CD4-positive, alpha-beta T cell (primary cell): ENCODE data around the gene FOXC2. TPM values are rescaled to one million over a fixed set of nuclear protein-coding genes. Genes with fewer than 3 reads are reported as not detected.

Experiments
- ATAC-seq: fragments of 200-7000 bp; cut with Tn5 transposase; one replicate; pipeline ENCODE4 v1.10.0; 2022; ENCODE audit warnings: mild to moderate bottlenecking; ENCODE audit not compliant: poor library complexity
- CTCF ChIA-PET: fragments of 350-600 bp; sonication (Branson Sonifier 250); formaldehyde crosslinking; loops from one replicate; lab custom pipeline; 2021; ENCODE audit warnings: antibody characterized with exemption, inconsistent platforms; lab: Charles Lee
- POLR2A ChIA-PET: fragments of 350-600 bp; sonication (Branson Sonifier 250); formaldehyde crosslinking; loops from one replicate; lab custom pipeline; 2021; ENCODE audit warnings: antibody characterized with exemption, inconsistent platforms; lab: Charles Lee
- DNase-seq, 14 experiments: peaks; one replicate each; pipeline ENCODE4 v3.0.0-alpha.2; 2013 to 2020; ENCODE audit warnings: mixed read lengths in 2 of 14
- H3K27ac ChIP-seq, 2 donors: one replicate each; pipeline versions ENCODE4 v1.5.1 to v1.7.0; 2013; ENCODE audit warnings: low read length in 2 of 2, low read depth in 1 of 2, mild to moderate bottlenecking in 1 of 2
- H3K27me3 ChIP-seq, 2 experiments: 1 replicate in 1 of 2; 2 replicates in 1 of 2; pipeline versions ENCODE4 v1.6.1 to v1.7.0; 2013; ENCODE audit warnings: low read length in 2 of 2, control low read depth in 1 of 2, mild to moderate bottlenecking in 1 of 2, moderate library complexity in 1 of 2; ENCODE audit not compliant: insufficient read depth in 2 of 2, control insufficient read depth in 1 of 2
- H3K36me3 ChIP-seq: one replicate; pipeline ENCODE4 v1.6.1; 2013; ENCODE audit warnings: low read length, control low read depth; ENCODE audit not compliant: insufficient read depth
- H3K4me1 ChIP-seq: one replicate; pipeline ENCODE4 v1.6.1; 2013; ENCODE audit warnings: low read length, control low read depth; ENCODE audit not compliant: insufficient read depth
- H3K4me3 ChIP-seq: one replicate; pipeline ENCODE4 v1.5.1; 2013; ENCODE audit warnings: mild to moderate bottlenecking, low read length, moderate library complexity
- H3K9me3 ChIP-seq, 2 experiments: 1 replicate in 1 of 2; 2 replicates in 1 of 2; pipeline versions ENCODE4 v1.6.1 to v1.7.0; 2013; ENCODE audit warnings: low read length in 2 of 2, mild to moderate bottlenecking in 2 of 2, control low read depth in 1 of 2, moderate library complexity in 1 of 2; ENCODE audit not compliant: control insufficient read depth in 1 of 2, insufficient read depth in 1 of 2
- H3K27ac Mint-ChIP-seq: one replicate; pipeline ENCODE4 v1.8.0; 2020; ENCODE audit warnings: mixed read lengths
- H3K27me3 Mint-ChIP-seq: one replicate; pipeline ENCODE4 v1.8.0; 2021; ENCODE audit warnings: mixed read lengths
- H3K36me3 Mint-ChIP-seq: one replicate; pipeline ENCODE4 v1.8.0; 2021; ENCODE audit warnings: low read depth, mixed read lengths
- H3K4me1 Mint-ChIP-seq: one replicate; pipeline ENCODE4 v1.8.0; 2021; ENCODE audit warnings: low read depth, mixed read lengths
- H3K4me3 Mint-ChIP-seq: one replicate; pipeline ENCODE4 v1.8.0; 2020; ENCODE audit warnings: mild to moderate bottlenecking, mixed read lengths
- H3K9me3 Mint-ChIP-seq: one replicate; pipeline ENCODE4 v1.8.0; 2020; ENCODE audit warnings: mixed read lengths
- intact Hi-C, 2 experiments: fragments of 100-400 bp; cut with DNase I in 1 of 2; cut with micrococcal nuclease in 1 of 2; formaldehyde crosslinking; loops; one replicate each; pipeline versions ENCODE4 v1.15.1 to v1.9.0; 2023 to 2025; cut with DNase I, micrococcal nuclease
- total RNA-seq, 174 experiments: library from RNA in 2 of 174; stranded (reverse) in 2 of 174; gene quantifications; one replicate each; pipeline ENCODE4 v1.2.3 and lab custom pipeline; 2021 to 2026
- TF ChIP-seq, protein P1 (sequence below): fragments of 200-600 bp; IDR thresholded peaks from one replicate; pipeline ENCODE4 v1.8.0; 2022; ENCODE audit warnings: antibody characterized with exemption, mild to moderate bottlenecking

Gene FOXC2
- total RNA-seq, 2 experiments from 2014 or later, result 0.11 to 0.19 TPM

DNA sequence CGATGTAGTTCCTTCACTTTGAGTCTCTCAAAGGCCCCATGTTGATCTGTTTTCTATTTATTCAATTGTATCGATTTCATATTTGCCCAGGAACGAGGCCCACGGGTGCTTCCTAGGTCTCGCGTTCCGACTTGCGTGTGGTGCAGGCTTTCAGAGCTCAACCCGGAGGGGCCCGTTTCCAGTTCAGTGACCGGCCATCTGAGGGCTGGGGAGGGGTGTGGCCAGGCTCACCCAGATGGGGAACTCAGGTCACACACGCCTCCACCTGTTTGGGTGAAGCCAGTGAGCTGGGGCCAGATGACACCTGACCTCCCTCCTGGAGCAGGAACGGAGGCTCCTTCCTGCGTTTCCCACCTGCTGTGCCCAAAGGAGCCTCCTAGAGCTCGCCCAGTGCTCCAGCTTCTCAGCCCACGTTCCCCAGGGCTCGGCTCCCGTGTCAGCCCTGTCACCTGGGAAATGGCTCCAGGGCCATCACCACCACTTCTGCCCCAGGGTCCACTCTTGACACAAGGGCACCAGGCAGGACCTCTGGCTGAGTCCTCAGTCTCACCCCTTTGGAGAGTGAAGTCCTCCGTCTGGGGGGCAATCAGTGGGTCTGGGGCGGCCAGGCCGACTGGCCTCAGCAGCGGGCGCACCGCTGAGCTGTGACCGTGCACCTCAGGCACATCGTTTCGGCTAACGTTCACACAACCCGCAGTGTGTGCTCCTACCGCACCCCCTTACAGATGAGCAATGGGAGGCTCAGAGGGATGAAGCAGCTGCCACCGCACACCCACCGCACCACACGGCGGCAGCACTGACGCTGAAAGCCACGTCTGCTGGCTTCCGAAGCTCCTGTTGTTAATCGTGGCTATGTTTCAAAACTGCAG is 38.3 kb upstream of the FOXC2 start:
- no peaks in the 10 kb centered on the region for H3K36me3 ChIP-seq
- TF ChIP-seq, protein P1, sequence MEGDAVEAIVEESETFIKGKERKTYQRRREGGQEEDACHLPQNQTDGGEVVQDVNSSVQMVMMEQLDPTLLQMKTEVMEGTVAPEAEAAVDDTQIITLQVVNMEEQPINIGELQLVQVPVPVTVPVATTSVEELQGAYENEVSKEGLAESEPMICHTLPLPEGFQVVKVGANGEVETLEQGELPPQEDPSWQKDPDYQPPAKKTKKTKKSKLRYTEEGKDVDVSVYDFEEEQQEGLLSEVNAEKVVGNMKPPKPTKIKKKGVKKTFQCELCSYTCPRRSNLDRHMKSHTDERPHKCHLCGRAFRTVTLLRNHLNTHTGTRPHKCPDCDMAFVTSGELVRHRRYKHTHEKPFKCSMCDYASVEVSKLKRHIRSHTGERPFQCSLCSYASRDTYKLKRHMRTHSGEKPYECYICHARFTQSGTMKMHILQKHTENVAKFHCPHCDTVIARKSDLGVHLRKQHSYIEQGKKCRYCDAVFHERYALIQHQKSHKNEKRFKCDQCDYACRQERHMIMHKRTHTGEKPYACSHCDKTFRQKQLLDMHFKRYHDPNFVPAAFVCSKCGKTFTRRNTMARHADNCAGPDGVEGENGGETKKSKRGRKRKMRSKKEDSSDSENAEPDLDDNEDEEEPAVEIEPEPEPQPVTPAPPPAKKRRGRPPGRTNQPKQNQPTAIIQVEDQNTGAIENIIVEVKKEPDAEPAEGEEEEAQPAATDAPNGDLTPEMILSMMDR, result no peak
- H3K27ac ChIP-seq, result no peak overlapping the region
- H3K27me3 Mint-ChIP-seq, result no peaks in the 10 kb centered on the region
- H3K4me1 ChIP-seq, result no peaks in the 10 kb centered on the region
- peaks cover 0 to 10% of the 10 kb centered on the region in 2 experiments for H3K9me3 ChIP-seq
- no peak overlapping the region for H3K27ac Mint-ChIP-seq
- H3K4me3 Mint-ChIP-seq, result no peak overlapping the region
- H3K4me3 ChIP-seq, result no peak overlapping the region
- H3K27me3 ChIP-seq, result no peaks in the 10 kb centered on the region
- intact Hi-C loops, result no loop called here
- no peaks in the 10 kb centered on the region for H3K4me1 Mint-ChIP-seq
- DNase-seq, result no peak
- peaks cover 16% of the 10 kb centered on the region for H3K36me3 Mint-ChIP-seq
- ChIA-PET CTCF (no interaction called here), POLR2A (no interaction called here)
- no peak for ATAC-seq
- no peaks in the 10 kb centered on the region for H3K9me3 Mint-ChIP-seq

DNA sequence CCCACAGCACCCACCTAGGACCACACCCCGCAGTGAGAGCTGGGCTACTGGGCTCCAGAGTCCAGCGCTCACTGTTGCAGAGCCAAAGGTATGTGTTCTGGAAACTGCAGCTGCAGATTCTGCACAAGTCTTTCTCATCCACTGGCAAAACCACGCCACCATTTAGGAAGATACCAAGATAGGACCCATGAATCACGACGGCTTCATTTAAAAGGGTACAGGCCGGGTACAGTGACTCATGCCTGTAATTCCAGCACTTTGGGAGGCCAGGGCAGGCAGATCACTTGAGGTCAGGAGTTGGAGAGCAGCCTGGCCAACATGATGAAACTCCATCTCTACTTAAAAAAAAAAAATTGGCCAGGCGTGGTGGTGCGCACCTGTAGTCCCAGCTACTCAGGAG is 37.5 kb upstream of the FOXC2 start:
- ChIA-PET CTCF (no interaction called here), POLR2A (no interaction called here)

DNA sequence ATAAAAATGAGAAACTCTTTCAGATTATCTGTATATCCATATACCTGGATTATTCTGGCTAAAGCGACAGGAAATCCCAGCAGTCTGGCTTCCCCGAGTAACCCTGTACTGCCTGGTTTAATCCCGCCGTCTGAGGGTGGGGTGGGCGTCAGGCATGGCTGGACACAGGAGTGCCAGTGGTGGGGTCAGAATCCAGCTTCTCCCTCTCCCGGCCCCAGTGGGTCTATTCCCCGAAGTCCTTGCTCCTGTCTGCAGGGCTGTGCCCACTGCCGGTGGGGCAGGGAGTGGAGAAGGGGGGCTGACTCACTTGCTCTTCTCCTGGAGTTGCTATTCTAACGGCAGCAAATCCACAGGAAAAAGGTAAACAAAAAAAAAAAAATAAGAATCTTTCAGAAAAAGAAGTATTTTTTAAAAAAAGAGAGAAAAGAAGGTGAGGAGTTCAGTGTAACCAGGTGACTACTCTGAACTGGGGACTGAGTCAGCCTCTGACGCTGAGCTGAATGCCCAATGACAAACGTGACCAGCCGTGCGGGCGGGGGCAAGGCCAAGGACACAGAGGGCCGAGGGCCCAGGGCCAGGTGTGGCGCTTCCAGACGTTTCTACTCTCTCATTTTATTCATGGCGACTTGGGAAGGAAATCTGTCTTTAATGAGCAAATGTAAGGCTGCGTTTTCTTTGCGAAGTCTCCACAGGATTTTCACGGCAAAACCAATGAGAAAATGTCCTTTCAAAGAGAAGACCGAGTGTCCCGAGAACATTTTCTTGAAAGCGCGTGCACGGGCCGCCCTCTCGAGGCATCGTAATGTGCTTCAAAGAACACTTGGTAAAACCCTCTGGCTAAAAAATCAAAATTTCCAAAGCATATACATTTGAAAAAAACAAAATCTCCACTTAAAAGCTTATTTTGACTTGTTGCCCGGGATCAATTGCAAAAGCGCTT is 36.1 kb upstream of the FOXC2 start:
- H3K4me1 ChIP-seq, result no peaks in the 10 kb centered on the region
- peaks cover 0 to 10% of the 10 kb centered on the region in 2 experiments for H3K9me3 ChIP-seq
- H3K4me3 Mint-ChIP-seq, result no peak overlapping the region
- ChIA-PET POLR2A (no interaction called here), CTCF (no interaction called here)
- H3K27ac ChIP-seq, result no peak overlapping the region
- no peaks in the 10 kb centered on the region for H3K4me1 Mint-ChIP-seq
- intact Hi-C loops, result no loop called here
- no peaks in the 10 kb centered on the region for H3K27me3 ChIP-seq
- no peak overlapping the region for H3K4me3 ChIP-seq
- no peak overlapping the region for H3K27ac Mint-ChIP-seq
- DNase-seq (no peak), ATAC-seq (no peak)
- TF ChIP-seq, protein P1, result no peak
- no peaks in the 10 kb centered on the region for H3K27me3 Mint-ChIP-seq
- no peaks in the 10 kb centered on the region for H3K9me3 Mint-ChIP-seq
- H3K36me3 ChIP-seq, result no peaks in the 10 kb centered on the region
- peaks cover 31% of the 10 kb centered on the region for H3K36me3 Mint-ChIP-seq

More for the DNA sequence above, 37.5 kb upstream of the FOXC2 start:
- Mint-ChIP-seq H3K9me3 (no peaks in the 10 kb centered on the region), H3K27ac (no peak overlapping the region), H3K4me3 (no peak overlapping the region), H3K36me3 (peaks cover 24% of the 10 kb centered on the region), H3K27me3 (no peaks in the 10 kb centered on the region), H3K4me1 (no peaks in the 10 kb centered on the region)
- ATAC-seq (no peak), DNase-seq (no peak)
- no peaks in the 10 kb centered on the region for H3K27me3 ChIP-seq
- H3K4me1 ChIP-seq, result no peaks in the 10 kb centered on the region
- H3K4me3 ChIP-seq, result no peak overlapping the region
- H3K9me3 ChIP-seq, result peaks cover 0 to 10% of the 10 kb centered on the region in 2 experiments
- no peaks in the 10 kb centered on the region for H3K36me3 ChIP-seq
- TF ChIP-seq, protein P1, result no peak
- H3K27ac ChIP-seq, result no peak overlapping the region
- intact Hi-C loops, result no loop called here
